GM12892 (cell line): ENCODE results near the gene DNAJC13.
"Not testable (repeated sequence)": the region's sequence is repeated elsewhere in the genome, so short reads cannot be mapped to it uniquely, and the experiment has no call there.

Experiments used
- DNase-seq: peaks from one replicate; pipeline ENCODE4 v3.0.0; 2011; ENCODE audit not compliant: insufficient read length
- FAIRE-seq: peaks from 2 replicates; lab custom pipeline; 2011; peaks lifted over from hg19 to GRCh38; lab: Jason Lieb, UNC
- POLR2A ChIP-seq: IDR thresholded peaks from 2 replicates; pipeline ENCODE4 v1.6.1; 2011; ENCODE audit warnings: low read depth, low read length, control low read depth
- POLR2AphosphoS5 ChIP-seq: IDR thresholded peaks from 2 replicates; pipeline ENCODE4 v1.6.1; 2011; ENCODE audit warnings: low read depth, low read length, control low read depth
- TAF1 ChIP-seq: IDR thresholded peaks from 2 replicates; pipeline ENCODE4 v1.6.1; 2011; ENCODE audit warnings: low read depth, mild to moderate bottlenecking, control low read depth, low read length, borderline replicate concordance

DNAJC13 gene

GRCh38 chr3:132382688-132383194 lies 34.6 kb upstream of the DNAJC13 start:
- TF ChIP-seq TAF1 (no peak), POLR2A (no peak), POLR2AphosphoS5 (no peak)
- DNase-seq (no peak), FAIRE-seq (no peak)

GRCh38 chr3:132386259-132386658 lies 31.0 kb upstream of the DNAJC13 start:
- DNase-seq: no peak
- no peak for FAIRE-seq

GRCh38 chr3:132392675-132393074 lies 24.6 kb upstream of the DNAJC13 start:
- DNase-seq, FAIRE-seq: not testable (repeated sequence)

More at GRCh38 chr3:132386259-132386658, 31.0 kb upstream of the DNAJC13 start:
- no peak for TF ChIP-seq TAF1
- TF ChIP-seq POLR2AphosphoS5: no peak
- no peak for TF ChIP-seq POLR2A

GRCh38 chr3:132394320-132394719 lies 23.0 kb upstream of the DNAJC13 start:
- DNase-seq (no peak), FAIRE-seq (no peak)
- TF ChIP-seq POLR2A (no peak), POLR2AphosphoS5 (no peak), TAF1 (no peak)

GRCh38 chr3:132395126-132395525 lies 22.2 kb upstream of the DNAJC13 start:
- TF ChIP-seq POLR2A: no peak
- TF ChIP-seq TAF1: no peak
- TF ChIP-seq POLR2AphosphoS5: no peak
- no peak for FAIRE-seq
- no peak for DNase-seq

GRCh38 chr3:132396255-132396654 lies 21.0 kb upstream of the DNAJC13 start:
- no peak for DNase-seq
- TF ChIP-seq POLR2AphosphoS5 (no peak), POLR2A (no peak), TAF1 (no peak)
- FAIRE-seq: no peak

- not testable (repeated sequence) for FAIRE-seq, DNase-seq
Observed at GRCh38 chr3:132396776-132397175, 20.5 kb upstream of the DNAJC13 start.

GRCh38 chr3:132399054-132399929 lies 18.0 kb upstream of the DNAJC13 start:
- FAIRE-seq: peak; percentile 95
- TF ChIP-seq TAF1 (no peak), POLR2A (no peak), POLR2AphosphoS5 (no peak)
- DNase-seq: no peak

- TF ChIP-seq POLR2A: no peak
- no peak for TF ChIP-seq POLR2AphosphoS5
- no peak for TF ChIP-seq TAF1
- FAIRE-seq (no peak), DNase-seq (no peak)
Observed at GRCh38 chr3:132401255-132401654, 16.0 kb upstream of the DNAJC13 start.

GRCh38 chr3:132404276-132404675 lies 13.0 kb upstream of the DNAJC13 start:
- no peak for DNase-seq
- TF ChIP-seq TAF1 (no peak), POLR2A (no peak), POLR2AphosphoS5 (no peak)
- FAIRE-seq: no peak

- TF ChIP-seq POLR2AphosphoS5 (no peak), TAF1 (no peak), POLR2A (no peak)
- FAIRE-seq: no peak
Observed at GRCh38 chr3:132405188-132405587, 12.1 kb upstream of the DNAJC13 start.

GRCh38 chr3:132405609-132406299 lies 11.5 kb upstream of the DNAJC13 start:
- TF ChIP-seq POLR2A (no peak), POLR2AphosphoS5 (no peak), TAF1 (no peak)
- FAIRE-seq (peak; percentile 14), DNase-seq (no peak)

More at GRCh38 chr3:132405188-132405587, 12.1 kb upstream of the DNAJC13 start:
- DNase-seq: no peak
